Measurements from ENCODE around the gene SERAC1. TPM values are rescaled to one million over a fixed set of nuclear protein-coding genes. Genes with fewer than 3 reads are reported as not detected.

Gene SERAC1
- total RNA-seq, 4 donors from 2014 or later, result 5.2 to 14.9 (median 10.1) TPM

DNA sequence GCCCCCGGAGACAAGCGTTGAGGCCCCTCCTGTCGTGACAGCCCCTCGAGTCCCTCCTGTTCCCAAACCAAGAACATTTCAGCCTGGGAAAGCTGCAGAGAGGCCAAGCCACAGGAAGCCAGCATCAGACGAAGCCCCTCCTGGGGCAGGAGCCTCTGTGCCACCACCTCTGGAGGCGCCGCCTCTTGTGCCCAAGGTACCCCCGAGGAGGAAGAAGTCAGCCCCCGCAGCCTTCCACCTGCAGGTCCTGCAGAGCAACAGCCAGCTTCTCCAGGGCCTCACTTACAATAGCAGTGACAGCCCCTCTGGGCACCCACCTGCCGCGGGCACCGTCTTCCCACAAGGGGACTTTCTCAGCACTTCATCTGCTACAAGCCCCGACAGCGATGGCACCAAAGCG lies 72.4 kb downstream of the SERAC1 start:
- Histone ChIP-seq H3K27me3 (no peaks in the 10 kb centered on the region), H3K9me3 (no peaks in the 10 kb centered on the region), H3K36me3 (peaks cover 5 to 68% (median 7%) of the 10 kb centered on the region in 3 donors), H3K4me1 (no peaks in the 10 kb centered on the region), H3K27ac (no peak overlapping the region), H3K4me3 (no peak overlapping the region)
- WGBS, 2 donors, result 80% methylated on average over 3 of the region's 15 CpGs; no CpG with 5 or more reads in 1 of the 2 donors
- TF ChIP-seq, protein P1, sequence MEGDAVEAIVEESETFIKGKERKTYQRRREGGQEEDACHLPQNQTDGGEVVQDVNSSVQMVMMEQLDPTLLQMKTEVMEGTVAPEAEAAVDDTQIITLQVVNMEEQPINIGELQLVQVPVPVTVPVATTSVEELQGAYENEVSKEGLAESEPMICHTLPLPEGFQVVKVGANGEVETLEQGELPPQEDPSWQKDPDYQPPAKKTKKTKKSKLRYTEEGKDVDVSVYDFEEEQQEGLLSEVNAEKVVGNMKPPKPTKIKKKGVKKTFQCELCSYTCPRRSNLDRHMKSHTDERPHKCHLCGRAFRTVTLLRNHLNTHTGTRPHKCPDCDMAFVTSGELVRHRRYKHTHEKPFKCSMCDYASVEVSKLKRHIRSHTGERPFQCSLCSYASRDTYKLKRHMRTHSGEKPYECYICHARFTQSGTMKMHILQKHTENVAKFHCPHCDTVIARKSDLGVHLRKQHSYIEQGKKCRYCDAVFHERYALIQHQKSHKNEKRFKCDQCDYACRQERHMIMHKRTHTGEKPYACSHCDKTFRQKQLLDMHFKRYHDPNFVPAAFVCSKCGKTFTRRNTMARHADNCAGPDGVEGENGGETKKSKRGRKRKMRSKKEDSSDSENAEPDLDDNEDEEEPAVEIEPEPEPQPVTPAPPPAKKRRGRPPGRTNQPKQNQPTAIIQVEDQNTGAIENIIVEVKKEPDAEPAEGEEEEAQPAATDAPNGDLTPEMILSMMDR (IDR thresholded peaks at IDR 0.05), result no peak
- TF ChIP-seq POLR2A (IDR thresholded peaks at IDR 0.05), result no peak
- DNase-seq, result no peak
- intact Hi-C loops (cut with DNase I), result no loop called here

DNA sequence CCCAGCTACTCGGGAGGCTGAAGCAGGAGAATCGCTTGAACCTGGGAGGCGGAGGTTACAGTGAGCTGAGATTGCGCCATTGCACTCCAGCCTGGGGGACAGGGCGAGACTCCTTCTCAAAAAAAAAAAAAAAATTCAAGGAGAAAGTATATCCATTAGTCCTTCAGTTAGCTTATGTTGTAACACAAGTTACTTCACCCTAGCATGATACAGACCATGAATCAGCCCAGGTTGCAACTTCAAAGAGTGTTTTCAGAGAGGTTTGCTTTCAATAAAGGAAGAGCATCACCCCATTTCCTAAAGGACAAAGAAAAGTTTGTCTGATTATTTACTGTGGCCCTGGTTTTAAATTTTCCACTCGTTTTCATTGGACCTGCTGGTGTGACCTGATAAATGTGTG lies 73.0 kb downstream of the SERAC1 start:
- Histone ChIP-seq H3K36me3 (peaks cover 5 to 75% (median 7%) of the 10 kb centered on the region in 3 donors), H3K4me1 (no peaks in the 10 kb centered on the region), H3K9me3 (no peaks in the 10 kb centered on the region), H3K27me3 (no peaks in the 10 kb centered on the region), H3K4me3 (no peak overlapping the region), H3K27ac (no peak overlapping the region)
- no peak for DNase-seq
- intact Hi-C loops (cut with DNase I), result no loop called here
- no peak for TF ChIP-seq POLR2A (IDR thresholded peaks at IDR 0.05)
- TF ChIP-seq, protein P1 (IDR thresholded peaks at IDR 0.05), result no peak
- 83 to 94% methylated on average over 3 to 6 of the region's 6 CpGs for WGBS, 2 donors

DNA sequence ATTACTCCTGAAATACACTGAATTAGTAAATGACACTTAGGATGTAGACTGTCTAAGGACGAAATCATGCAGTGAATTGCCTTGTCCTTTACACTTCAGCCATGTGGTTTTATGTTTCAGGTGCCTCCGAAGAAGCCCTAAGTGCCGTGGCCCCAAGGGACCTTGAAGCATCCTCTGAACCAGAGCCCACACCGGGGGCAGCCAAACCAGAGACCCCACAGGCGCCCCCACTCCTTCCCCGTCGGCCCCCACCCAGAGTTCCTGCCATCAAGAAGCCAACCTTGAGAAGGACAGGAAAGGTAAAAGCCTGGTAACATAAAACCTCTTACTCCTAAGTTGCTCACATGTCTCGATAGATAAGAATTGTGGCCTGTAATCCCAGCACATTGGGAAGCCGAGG lies 75.3 kb downstream of the SERAC1 start:
- 91 to 92% methylated on average over 2 to 6 of the region's 9 CpGs for WGBS, 2 donors
- no peaks in the 10 kb centered on the region for H3K27me3 ChIP-seq
- TF ChIP-seq POLR2A (IDR thresholded peaks at IDR 0.05), result no peak
- TF ChIP-seq, protein P1 (IDR thresholded peaks at IDR 0.05), result no peak
- no peak overlapping the region for H3K27ac ChIP-seq
- H3K36me3 ChIP-seq, result peaks cover 5 to 95% (median 7%) of the 10 kb centered on the region in 3 donors
- no peaks in the 10 kb centered on the region for H3K9me3 ChIP-seq
- H3K4me1 ChIP-seq, result no peaks in the 10 kb centered on the region
- intact Hi-C loops (cut with DNase I), result no loop called here
- H3K4me3 ChIP-seq, result no peak overlapping the region
- no peak for DNase-seq

DNA sequence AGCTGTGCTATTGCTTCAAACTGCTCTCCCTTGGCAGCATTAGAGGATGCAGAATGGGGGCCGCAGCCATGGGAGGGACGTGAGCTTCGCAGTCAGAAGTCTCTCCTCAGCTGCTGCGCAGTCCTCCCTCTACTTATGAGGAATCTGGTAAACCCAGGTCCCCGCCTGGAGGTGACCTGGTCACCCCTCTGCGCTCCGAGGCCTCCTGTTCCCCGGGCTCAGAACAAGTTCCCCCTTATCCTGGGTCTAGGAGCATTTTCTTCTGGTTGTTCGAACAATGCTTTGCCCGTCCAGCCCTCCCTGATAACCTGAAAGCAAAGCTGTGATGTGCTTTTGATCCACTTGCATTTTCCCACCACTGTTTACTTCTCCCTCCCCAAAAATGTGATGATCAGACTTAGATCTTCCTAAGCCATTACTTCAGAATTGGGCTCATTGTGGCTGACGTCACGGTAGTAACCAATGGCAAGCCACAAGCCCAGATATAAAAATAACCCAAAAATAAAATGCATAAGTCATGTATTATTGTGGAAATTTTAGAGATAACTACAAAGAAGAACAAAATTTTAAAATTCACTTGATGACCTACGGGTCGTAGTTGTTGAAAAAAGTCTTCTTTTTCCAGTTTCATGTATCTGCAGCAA lies 80.7 kb downstream of the SERAC1 start:
- H3K4me3 ChIP-seq, result no peak overlapping the region
- intact Hi-C loops (cut with DNase I), result no loop called here
- peaks cover 0 to 95% (median 5%) of the 10 kb centered on the region in 3 donors for H3K36me3 ChIP-seq
- peak overlapping the region in 2 of 4 donors; percentile 5 to 35 for H3K27ac ChIP-seq
- 89 to 91% methylated on average over 14 of the region's 14 CpGs for WGBS, 2 donors
- TF ChIP-seq, protein P1 (IDR thresholded peaks at IDR 0.05), result no peak
- no peak for TF ChIP-seq POLR2A (IDR thresholded peaks at IDR 0.05)
- peaks cover 0 to 3% (median 0%) of the 10 kb centered on the region in 3 donors for H3K4me1 ChIP-seq
- DNase-seq, result no peak
- H3K9me3 ChIP-seq, result no peaks in the 10 kb centered on the region
- H3K27me3 ChIP-seq, result no peaks in the 10 kb centered on the region

DNA sequence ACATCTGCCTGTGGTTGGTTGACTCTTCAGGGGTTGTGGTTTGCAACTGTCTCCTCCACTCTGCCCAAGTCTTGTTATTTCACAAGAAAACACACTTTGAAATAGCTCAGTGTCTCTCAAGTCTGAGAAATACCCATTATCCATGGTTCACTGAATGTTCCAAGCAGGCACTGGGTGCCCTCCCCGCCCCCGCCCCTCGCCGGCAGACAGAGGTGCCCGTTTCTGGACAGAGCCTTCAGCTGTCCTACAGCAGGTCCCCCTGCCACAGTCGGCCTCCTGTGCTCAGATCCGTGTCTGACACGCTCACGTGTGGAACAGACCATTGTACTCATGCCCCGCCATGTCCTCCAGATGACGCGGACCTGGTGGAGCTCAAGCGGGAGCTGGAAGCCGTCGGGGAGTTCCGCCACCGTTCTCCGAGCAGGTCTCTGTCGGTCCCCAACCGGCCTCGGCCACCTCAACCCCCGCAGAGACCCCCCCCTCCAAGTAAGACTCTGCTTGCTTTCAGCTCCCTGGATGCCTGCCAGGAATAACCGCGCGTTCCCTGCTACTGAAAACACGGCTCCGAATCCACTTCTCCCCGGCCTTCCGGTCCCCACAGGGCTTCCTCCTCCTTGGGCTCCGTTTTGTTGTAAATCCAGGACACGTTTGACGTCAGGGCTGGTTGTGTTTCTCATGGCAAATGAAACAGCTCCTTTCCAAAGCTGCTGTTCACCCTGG lies 81.4 kb downstream of the SERAC1 start:
- H3K27me3 ChIP-seq, result no peaks in the 10 kb centered on the region
- TF ChIP-seq, protein P1 (IDR thresholded peaks at IDR 0.05), result no peak
- no peak for TF ChIP-seq POLR2A (IDR thresholded peaks at IDR 0.05)
- intact Hi-C loops (cut with DNase I), result no loop called here
- peaks cover 0 to 3% (median 0%) of the 10 kb centered on the region in 3 donors for H3K4me1 ChIP-seq
- H3K27ac ChIP-seq, result peak overlapping the region in 2 of 4 donors; percentile 5 to 35
- no peak overlapping the region for H3K4me3 ChIP-seq
- 83 to 86% methylated on average over 20 to 21 of the region's 32 CpGs for WGBS, 2 donors
- H3K9me3 ChIP-seq, result no peaks in the 10 kb centered on the region
- peaks cover 0 to 94% (median 5%) of the 10 kb centered on the region in 3 donors for H3K36me3 ChIP-seq
- DNase-seq, result no peak
